GM18858 (cell line): ENCODE data around the gene AGBL3.

Experiments
- ATAC-seq: cut with Tn5 transposase; IDR thresholded peaks from one replicate; pipeline ENCODE4 v1.9.1; 2021; ENCODE audit not compliant: unreplicated experiment

The AGBL3 gene

GRCh38 chr7:135147341-135147898 lies 161.1 kb downstream of the AGBL3 start:
- peak; percentile 1 for ATAC-seq

- ATAC-seq = peak; percentile 57
Observed at GRCh38 chr7:135147899-135148721, 161.8 kb downstream of the AGBL3 start, which contains the start of gene TMEM140. Gene TMEM140, plus strand, starts transcription at chr7:135148072. Its CDS starts 16,370 bp downstream, at chr7:135164442.

- no peak for ATAC-seq
Observed at GRCh38 chr7:135150072-135150782, 163.9 kb downstream of the AGBL3 start.

GRCh38 chr7:135151132-135151531 lies 164.8 kb downstream of the AGBL3 start:
- no peak for ATAC-seq

GRCh38 chr7:135151533-135151932 lies 165.2 kb downstream of the AGBL3 start:
- no peak for ATAC-seq

- no peak for ATAC-seq
Observed at GRCh38 chr7:135152442-135152841, 166.1 kb downstream of the AGBL3 start.

GRCh38 chr7:135154734-135155133 lies 168.4 kb downstream of the AGBL3 start:
- no peak for ATAC-seq

GRCh38 chr7:135156290-135156689 lies 170.0 kb downstream of the AGBL3 start:
- ATAC-seq = no peak

- no peak for ATAC-seq
Observed at GRCh38 chr7:135158141-135158655, 171.9 kb downstream of the AGBL3 start.

- ATAC-seq = no peak
Observed at GRCh38 chr7:135158874-135159273, 172.6 kb downstream of the AGBL3 start.

GRCh38 chr7:135159359-135160085 lies 173.2 kb downstream of the AGBL3 start:
- no peak for ATAC-seq

- ATAC-seq = no peak
Observed at GRCh38 chr7:135160098-135160857, 174.0 kb downstream of the AGBL3 start.

GRCh38 chr7:135160858-135161653 lies 174.7 kb downstream of the AGBL3 start:
- ATAC-seq = no peak

GRCh38 chr7:135161669-135162068 lies 175.4 kb downstream of the AGBL3 start:
- no peak for ATAC-seq

GRCh38 chr7:135162382-135163001 lies 176.2 kb downstream of the AGBL3 start:
- ATAC-seq = no peak

- ATAC-seq = no peak
Observed at GRCh38 chr7:135164357-135165061, 178.2 kb downstream of the AGBL3 start.

GRCh38 chr7:135165862-135166261 lies 179.6 kb downstream of the AGBL3 start:
- no peak for ATAC-seq

GRCh38 chr7:135166338-135166990 lies 180.2 kb downstream of the AGBL3 start:
- no peak for ATAC-seq
